Activated T-helper 1 cell treated with Interleukin-2 at 50 U/mL for 16 hours (primary cell): Measurements from ENCODE around the gene BMPR1A.
"Not testable (repeated sequence)": the region's sequence is repeated elsewhere in the genome, so short reads cannot be mapped to it uniquely, and the experiment has no call there.

ENCODE experiments used
- DNase-seq: peaks from one replicate; pipeline ENCODE4 v3.0.0-alpha.2; 2020; ENCODE audit warnings: low read depth

Gene BMPR1A

GRCh38 chr10:86848747-86849146 is 92.3 kb downstream of the BMPR1A start:
- no peak for DNase-seq

GRCh38 chr10:86849181-86849894 is 92.9 kb downstream of the BMPR1A start:
- DNase-seq: no peak

GRCh38 chr10:86850481-86850880 is 94.1 kb downstream of the BMPR1A start:
- no peak for DNase-seq

- no peak for DNase-seq
These were observed 95.1 kb downstream of the BMPR1A start for GRCh38 chr10:86851328-86852207.

GRCh38 chr10:86853582-86853981 is 97.2 kb downstream of the BMPR1A start:
- DNase-seq: not testable (repeated sequence)

GRCh38 chr10:86855513-86855912 is 99.1 kb downstream of the BMPR1A start:
- DNase-seq: no peak

- DNase-seq: no peak
These were observed 99.7 kb downstream of the BMPR1A start for GRCh38 chr10:86856156-86856555.

GRCh38 chr10:86857128-86857721 is 100.8 kb downstream of the BMPR1A start:
- no peak for DNase-seq

GRCh38 chr10:86858011-86858410 is 101.6 kb downstream of the BMPR1A start:
- DNase-seq: no peak

- no peak for DNase-seq
These were observed 104.9 kb downstream of the BMPR1A start for GRCh38 chr10:86861351-86861750.

- no peak for DNase-seq
These were observed 106.0 kb downstream of the BMPR1A start for GRCh38 chr10:86862373-86862772.

- DNase-seq: no peak
These were observed 106.5 kb downstream of the BMPR1A start for GRCh38 chr10:86862786-86863483.

- no peak for DNase-seq
These were observed 107.0 kb downstream of the BMPR1A start for GRCh38 chr10:86863484-86863842.

- not testable (repeated sequence) for DNase-seq
These were observed 108.8 kb downstream of the BMPR1A start for GRCh38 chr10:86865011-86865811.

- no peak for DNase-seq
These were observed 110.7 kb downstream of the BMPR1A start for GRCh38 chr10:86867149-86867548.

GRCh38 chr10:86868353-86868752 is 111.9 kb downstream of the BMPR1A start:
- DNase-seq: no peak

- no peak for DNase-seq
These were observed 114.3 kb downstream of the BMPR1A start for GRCh38 chr10:86870679-86871078.

- no peak for DNase-seq
These were observed 115.3 kb downstream of the BMPR1A start for GRCh38 chr10:86871563-86872183.

GRCh38 chr10:86872757-86873156 is 116.3 kb downstream of the BMPR1A start:
- DNase-seq: no peak

- no peak for DNase-seq
These were observed 120.3 kb downstream of the BMPR1A start for GRCh38 chr10:86876748-86877147.
